Memory B cell (primary cell): ENCODE measurements around the gene FEN1.

Experiments
- ATAC-seq: fragments of 150-1000 bp; cut with Tn5 transposase; 2 replicates; pipeline ENCODE4 v1.10.0; 2021; ENCODE audit warnings: low read depth, mild to moderate bottlenecking, moderate library complexity
- DNase-seq, 2 donors: peaks; one replicate each; pipeline ENCODE4 v3.0.0; 2022; ENCODE audit warnings: low spot score in 2 of 2
- H3K27ac Mint-ChIP-seq: one replicate; pipeline ENCODE4 v1.8.0; 2022; ENCODE audit warnings: mild to moderate bottlenecking, moderate library complexity, mixed read lengths
- H3K27me3 Mint-ChIP-seq: one replicate; pipeline ENCODE4 v1.8.0; 2022; ENCODE audit warnings: mixed read lengths
- H3K36me3 Mint-ChIP-seq: one replicate; pipeline ENCODE4 v1.8.0; 2022; ENCODE audit warnings: mild to moderate bottlenecking, mixed read lengths
- H3K4me1 Mint-ChIP-seq: one replicate; pipeline ENCODE4 v1.8.0; 2022; ENCODE audit warnings: mixed read lengths
- H3K4me3 Mint-ChIP-seq: one replicate; pipeline ENCODE4 v1.8.0; 2022; ENCODE audit warnings: mild to moderate bottlenecking, moderate library complexity, mixed read lengths
- H3K9me3 Mint-ChIP-seq: one replicate; pipeline ENCODE4 v1.8.0; 2022; ENCODE audit warnings: mixed read lengths

Gene FEN1

DNA sequence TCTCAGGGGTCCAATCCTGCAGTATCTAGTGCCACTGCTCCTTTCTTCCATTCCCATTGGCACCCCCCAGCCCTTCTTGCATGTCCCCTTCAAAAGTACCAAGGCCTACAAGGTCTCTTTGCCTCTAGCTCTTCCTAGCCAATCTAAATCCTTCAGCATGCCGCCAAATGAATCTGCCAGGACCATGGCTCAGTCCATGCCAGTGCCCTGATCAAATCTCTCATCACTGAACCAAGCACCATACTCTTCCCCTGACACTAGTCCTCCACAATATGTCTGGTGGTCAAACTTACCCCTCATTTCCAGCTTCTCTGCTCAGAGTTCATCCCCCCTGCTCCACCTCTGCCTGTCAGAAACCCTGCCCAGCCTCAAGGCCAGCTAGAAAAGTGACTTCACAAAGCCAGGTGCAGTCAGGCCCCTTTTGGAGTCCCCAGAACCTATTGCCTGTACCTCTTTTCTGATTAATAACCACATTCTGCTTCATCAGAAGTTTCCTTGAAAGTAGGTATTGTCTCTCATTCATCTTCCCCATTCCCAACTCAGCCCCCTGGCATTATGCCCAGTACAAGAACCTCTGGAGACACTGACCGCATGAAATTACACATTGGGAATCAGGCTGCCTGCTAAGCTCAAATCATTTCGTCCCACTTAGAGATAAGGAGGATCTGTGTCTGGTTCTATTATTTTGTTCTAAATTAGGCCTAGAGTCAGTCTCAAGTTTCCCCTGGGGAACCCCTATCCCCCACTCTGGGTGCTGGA lies 11.4 kb downstream of the FEN1 start:
- Mint-ChIP-seq H3K27me3 (no peaks in the 10 kb centered on the region), H3K4me3 (no peak overlapping the region), H3K36me3 (no peaks in the 10 kb centered on the region), H3K27ac (no peak overlapping the region), H3K4me1 (peaks cover 3% of the 10 kb centered on the region), H3K9me3 (no peaks in the 10 kb centered on the region)
- DNase-seq, result no peak
- ATAC-seq, result no peak

DNA sequence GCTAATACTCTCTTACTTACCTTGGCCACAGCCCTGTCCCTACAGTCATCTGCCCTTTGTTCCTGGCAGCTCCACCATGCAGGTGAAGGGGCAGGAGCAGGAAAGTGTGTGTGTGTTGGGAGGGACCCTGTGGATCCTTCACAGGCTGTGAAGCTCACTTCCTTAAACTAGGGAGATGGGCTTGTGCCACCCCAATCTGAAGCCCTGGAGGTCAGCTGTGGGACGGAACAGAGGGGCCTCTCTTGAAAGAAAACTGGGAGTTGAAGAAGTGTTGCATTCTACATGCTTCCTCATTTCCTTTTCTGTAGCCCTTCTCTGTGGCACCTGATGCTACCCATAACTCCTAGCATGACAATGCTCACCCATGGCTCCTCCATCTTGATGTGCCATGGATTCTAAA lies 12.4 kb downstream of the FEN1 start:
- ATAC-seq, result no peak
- Mint-ChIP-seq H3K4me1 (peaks cover 3% of the 10 kb centered on the region), H3K27me3 (no peaks in the 10 kb centered on the region), H3K27ac (no peak overlapping the region), H3K9me3 (no peaks in the 10 kb centered on the region), H3K36me3 (no peaks in the 10 kb centered on the region), H3K4me3 (no peak overlapping the region)
- DNase-seq, result no peak

DNA sequence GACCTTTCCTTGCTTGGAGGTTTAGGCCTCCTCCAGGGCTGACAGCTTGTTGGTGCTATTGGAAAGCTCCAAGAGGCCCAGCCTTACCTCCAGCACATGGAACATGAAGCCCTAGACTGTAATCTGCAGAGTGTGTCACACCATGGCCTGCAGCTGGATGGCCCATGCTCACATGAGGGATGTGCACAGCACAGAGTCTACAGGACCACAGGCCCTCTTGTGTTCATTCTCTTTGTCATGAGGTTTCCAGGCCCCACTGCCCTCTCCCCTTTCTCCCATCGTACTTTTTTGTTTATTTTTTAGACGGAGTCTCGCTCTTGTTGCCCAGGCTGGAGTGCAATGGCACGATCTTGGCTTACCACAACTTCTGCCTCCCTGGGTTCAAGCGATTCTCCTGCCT lies 14.1 kb downstream of the FEN1 start:
- peaks cover 3% of the 10 kb centered on the region for H3K4me1 Mint-ChIP-seq
- no peak for DNase-seq
- H3K27ac Mint-ChIP-seq, result no peak overlapping the region
- H3K4me3 Mint-ChIP-seq, result no peak overlapping the region
- H3K9me3 Mint-ChIP-seq, result no peaks in the 10 kb centered on the region
- ATAC-seq, result no peak
- no peaks in the 10 kb centered on the region for H3K36me3 Mint-ChIP-seq
- H3K27me3 Mint-ChIP-seq, result no peaks in the 10 kb centered on the region

DNA sequence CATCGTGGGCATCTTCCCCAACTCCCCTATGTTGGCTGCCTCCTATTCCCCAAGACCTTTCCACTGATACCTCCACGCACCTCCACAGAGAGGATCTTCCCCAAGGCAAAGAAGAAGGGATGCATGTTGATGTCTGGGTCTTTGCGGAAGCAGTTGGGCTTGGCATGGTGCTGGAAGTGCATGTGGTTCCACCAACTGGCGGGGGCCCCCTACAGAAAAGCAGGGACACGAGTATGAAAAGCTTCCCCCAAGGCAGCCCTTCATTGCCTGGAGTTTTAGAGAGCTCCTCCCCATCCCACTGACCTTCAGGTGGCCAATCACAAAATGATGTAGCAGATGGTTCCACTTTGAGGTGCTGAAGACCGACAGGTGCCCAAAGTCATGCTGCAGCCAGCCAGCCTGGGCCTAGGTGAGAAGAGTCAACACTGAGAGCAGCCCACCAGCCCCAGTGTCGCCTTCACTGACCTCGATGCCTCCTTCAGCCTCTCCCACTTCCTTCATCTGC lies 18.0 kb downstream of the FEN1 start:
- Mint-ChIP-seq H3K36me3 (no peaks in the 10 kb centered on the region), H3K27me3 (peaks cover 10% of the 10 kb centered on the region), H3K27ac (no peak overlapping the region)

DNA sequence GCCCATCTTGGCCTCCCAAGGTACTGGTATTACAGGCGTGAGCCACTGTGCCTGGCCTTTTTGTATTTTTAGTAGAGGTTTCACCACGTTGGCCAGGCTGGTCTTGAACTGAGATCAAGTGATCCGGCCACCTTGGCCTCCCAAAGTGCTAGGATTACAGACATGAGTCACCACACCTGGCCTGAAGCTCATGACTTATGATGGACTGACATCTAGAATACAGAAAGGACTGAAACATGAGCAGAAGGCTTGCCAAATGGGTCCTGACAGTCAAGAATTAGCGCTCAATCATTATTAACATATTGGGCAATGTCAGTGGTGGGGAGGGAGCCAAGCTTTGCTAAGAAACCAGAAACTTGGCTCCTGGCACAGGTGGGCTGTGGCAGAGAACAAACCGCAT lies 19.1 kb downstream of the FEN1 start:
- no peaks in the 10 kb centered on the region for H3K9me3 Mint-ChIP-seq
- ATAC-seq (no peak), DNase-seq (no peak)
- H3K4me1 Mint-ChIP-seq, result peaks cover 16% of the 10 kb centered on the region
- H3K36me3 Mint-ChIP-seq, result no peaks in the 10 kb centered on the region
- no peak overlapping the region for H3K4me3 Mint-ChIP-seq
- no peak overlapping the region for H3K27ac Mint-ChIP-seq
- H3K27me3 Mint-ChIP-seq, result peaks cover 17% of the 10 kb centered on the region

More for the DNA sequence above, 18.0 kb downstream of the FEN1 start:
- DNase-seq, result no peak
- Mint-ChIP-seq H3K9me3 (no peaks in the 10 kb centered on the region), H3K4me3 (no peak overlapping the region), H3K4me1 (peaks cover 8% of the 10 kb centered on the region)
- ATAC-seq, result no peak

DNA sequence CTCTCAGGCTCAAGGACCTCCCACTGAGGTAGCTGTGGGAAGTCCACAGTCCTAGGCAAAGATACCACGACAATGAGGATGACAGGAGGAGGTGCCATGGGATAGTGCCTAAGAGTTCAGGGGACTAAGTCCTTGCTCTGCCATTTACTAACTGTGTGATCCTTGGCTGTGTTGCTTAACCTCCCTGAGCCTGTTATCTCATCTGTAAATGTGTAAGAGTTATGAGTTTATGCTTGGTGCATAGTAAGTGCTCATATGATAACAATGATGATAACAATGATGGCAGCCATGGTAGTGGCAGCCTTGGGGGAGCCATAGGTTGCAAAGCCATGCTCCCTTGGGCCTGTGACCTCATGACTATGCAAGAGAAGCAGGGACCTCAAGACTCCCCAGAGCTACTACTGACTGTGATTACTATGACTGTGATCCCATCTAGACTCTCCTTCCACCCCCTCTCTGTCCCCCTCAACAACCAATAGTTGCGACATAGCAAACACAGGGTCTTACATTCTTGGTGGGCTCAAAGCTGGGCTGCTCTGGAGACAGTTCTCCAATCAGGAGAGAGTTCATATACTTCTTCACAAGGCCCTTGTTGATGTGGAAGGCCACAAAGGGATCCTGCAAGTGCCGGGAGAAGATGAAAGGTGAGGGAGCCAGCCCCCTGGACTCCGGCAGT lies 20.2 kb downstream of the FEN1 start:
- Mint-ChIP-seq H3K27me3 (peaks cover 18% of the 10 kb centered on the region), H3K9me3 (no peaks in the 10 kb centered on the region), H3K4me3 (no peak overlapping the region), H3K27ac (no peak overlapping the region), H3K4me1 (peaks cover 16% of the 10 kb centered on the region), H3K36me3 (no peaks in the 10 kb centered on the region)
- ATAC-seq (no peak), DNase-seq (no peak)

DNA sequence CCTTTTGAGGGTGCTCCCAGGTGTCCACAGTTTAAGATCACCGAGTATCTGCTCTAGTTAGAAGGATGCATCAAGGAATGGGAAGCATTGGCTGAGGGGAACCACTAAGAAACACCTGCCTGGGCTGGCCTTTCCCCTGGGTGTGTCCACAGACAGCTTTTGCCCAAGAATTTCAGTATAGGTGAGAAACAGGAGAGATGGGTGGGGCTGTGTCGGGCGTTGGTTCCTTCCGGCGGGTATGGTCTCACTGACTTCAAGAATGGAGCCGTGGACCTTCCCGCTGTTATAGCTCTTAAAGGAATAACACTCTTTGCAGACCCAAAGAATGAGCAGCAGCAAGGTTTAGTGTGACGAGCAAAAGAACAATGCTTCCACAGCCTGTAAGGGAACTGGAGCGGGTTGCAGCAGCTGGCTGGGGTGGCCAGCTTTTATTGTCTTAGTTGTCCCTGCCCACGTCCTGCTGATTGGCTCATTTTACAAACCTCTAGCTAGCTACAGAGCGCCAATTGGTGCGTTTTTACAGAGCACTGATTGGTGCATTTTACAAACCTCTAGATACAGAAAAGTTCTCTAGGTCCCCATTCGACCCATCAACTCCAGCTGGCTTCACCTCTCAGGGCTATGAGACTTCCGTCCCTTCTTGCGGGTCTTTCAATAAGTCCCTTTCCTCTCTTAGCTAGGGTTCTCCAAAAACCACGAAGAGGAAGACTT lies 21.7 kb downstream of the FEN1 start:
- no peaks in the 10 kb centered on the region for H3K9me3 Mint-ChIP-seq
- peaks cover 16% of the 10 kb centered on the region for H3K4me1 Mint-ChIP-seq
- H3K27me3 Mint-ChIP-seq, result peaks cover 19% of the 10 kb centered on the region
- DNase-seq (no peak), ATAC-seq (no peak)
- H3K4me3 Mint-ChIP-seq, result peak overlapping the region; percentile 82
- H3K36me3 Mint-ChIP-seq, result no peaks in the 10 kb centered on the region
- no peak overlapping the region for H3K27ac Mint-ChIP-seq

DNA sequence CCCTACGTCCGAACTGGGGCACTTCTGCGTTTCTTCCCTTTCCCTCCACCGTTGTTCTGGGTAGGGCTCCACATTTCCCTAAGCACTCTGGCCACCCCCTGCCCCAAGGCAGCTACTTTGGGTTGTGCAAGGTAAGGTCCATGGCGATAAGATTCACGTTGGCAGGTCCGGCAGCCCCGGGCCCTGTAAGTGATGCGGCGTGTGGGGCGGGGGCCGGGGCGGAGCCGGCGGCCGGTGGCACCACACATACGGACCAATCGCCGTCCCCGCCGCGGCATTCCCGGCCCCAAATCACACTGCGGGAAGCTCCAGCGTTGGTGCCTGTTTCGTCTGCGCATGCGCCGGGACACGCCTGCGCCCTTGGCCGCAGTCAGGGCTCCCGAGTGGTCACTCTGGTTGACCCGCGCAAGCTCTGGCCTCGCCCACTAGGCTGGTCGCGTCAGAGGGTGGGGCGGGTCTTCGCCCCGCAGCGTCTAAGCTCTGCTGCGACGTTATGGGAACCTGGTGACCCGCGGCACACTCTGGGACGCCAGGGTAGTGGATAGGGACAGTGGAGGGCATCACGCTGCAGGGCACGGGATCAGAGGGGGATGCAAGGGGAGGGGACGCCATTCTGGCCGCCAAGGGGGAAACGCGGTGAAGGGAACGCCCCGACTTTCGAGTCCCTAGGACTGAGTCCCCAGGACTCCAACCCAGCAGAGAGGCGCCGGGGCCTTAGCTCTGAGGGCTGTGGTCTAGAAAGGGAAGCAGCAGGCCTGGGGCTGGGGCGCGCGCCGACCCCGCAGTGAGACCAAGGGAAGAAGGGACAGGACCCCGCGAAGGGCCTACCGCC lies 22.5 kb downstream of the FEN1 start:
- Mint-ChIP-seq H3K4me1 (peaks cover 16% of the 10 kb centered on the region), H3K27me3 (peaks cover 19% of the 10 kb centered on the region), H3K4me3 (peak overlapping the region; percentile 82), H3K36me3 (no peaks in the 10 kb centered on the region), H3K9me3 (no peaks in the 10 kb centered on the region), H3K27ac (no peak overlapping the region)
- ATAC-seq (peak; percentile 21), DNase-seq (peak; percentile 31 to 38)

DNA sequence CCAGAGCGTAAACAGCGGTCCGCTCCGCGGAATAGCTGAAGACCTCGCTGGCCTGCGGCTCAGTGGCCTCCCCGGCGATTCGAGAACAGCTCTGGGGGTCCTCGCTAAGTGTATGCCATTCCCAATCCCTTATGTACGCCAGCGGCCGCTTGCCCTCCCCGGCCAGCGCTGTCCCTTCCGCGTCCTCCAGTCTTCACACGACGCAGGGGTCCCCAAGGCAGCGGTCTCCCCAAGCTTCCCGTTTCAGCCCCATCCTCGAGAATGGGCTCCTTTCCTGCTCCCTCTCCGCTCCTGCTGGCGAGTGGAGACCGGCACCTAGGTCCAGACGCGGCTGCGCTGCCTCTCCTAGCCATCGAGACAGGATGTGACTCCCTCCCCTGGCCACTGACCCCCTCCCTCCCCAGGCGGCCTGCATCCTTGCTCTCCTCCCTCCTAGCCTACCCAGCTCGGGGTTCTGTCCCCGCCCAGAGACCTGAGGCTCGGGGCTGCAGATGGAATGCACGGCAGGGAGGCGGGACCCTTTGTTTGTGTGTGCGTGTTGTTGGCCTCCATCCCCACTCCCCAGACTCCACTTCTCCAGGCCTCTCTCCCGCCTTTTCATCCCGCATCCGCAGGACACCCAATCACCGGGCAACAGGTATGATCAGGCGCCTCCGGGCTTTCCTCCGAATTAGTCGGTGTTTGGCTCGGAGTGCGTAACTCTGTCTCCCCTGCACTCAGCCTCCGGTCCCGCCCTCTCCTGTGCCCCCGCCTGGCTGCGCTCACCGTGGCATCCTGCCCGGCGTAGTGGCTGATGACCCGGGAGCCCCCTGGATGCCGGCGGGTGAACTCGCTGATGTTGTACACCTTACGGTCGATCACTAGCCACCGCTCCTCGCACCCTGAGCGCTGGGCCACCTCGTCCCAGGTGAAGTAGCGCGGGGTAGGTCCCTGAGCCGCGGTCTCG lies 23.4 kb downstream of the FEN1 start:
- Mint-ChIP-seq H3K27ac (peak overlapping the region; percentile 55), H3K27me3 (peaks cover 19% of the 10 kb centered on the region), H3K4me3 (peak overlapping the region; percentile 82), H3K36me3 (no peaks in the 10 kb centered on the region), H3K4me1 (peaks cover 16% of the 10 kb centered on the region), H3K9me3 (no peaks in the 10 kb centered on the region)
- peak; percentile 29 to 44 for DNase-seq
- ATAC-seq, result peak; percentile 65

DNA sequence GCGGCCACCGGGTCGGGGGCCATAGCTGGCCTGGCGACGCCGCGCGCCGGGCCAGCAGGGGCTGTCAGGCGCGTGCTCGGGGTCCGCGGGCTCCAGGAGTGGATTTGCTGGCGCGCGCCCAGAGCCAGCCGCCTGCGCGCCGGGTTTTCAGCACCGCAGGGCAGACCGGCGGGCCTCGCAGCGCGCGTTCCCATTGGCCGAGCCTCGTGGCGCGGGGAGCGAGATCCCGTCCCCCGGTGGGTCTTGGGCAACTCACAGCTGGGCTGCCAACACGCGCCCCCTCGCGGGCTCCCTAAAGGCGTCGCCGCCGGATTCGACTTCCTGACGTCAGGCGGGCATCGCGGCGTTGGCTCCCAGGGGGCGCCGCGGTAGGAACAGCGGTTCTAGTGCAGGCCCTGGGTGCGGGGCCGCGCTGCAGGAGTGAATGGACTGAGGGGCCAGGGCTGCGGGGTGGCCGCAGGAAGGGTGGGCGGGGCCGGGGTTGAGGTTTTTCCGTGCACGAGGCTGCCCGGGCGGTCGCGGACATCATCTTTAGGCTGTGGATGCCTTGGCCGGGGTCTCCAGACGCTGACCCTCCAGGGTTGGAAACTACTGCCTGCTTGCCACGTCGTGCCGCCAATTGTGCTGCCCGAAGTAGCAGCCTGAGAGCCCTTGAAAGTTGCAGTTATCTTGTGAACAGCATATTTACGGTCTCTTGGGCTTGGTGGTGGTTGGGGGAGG lies 24.2 kb downstream of the FEN1 start, which contains the start of gene FADS1:
FADS1 (minus strand) TSS at position 268 of the 720 bp plus-strand sequence; CDS start at position 194, 74 bp downstream.
- DNase-seq, result peak; percentile 46 to 51
- Mint-ChIP-seq H3K4me1 (peaks cover 16% of the 10 kb centered on the region), H3K9me3 (no peaks in the 10 kb centered on the region), H3K4me3 (peak within 1 kb of the TSS; percentile 82), H3K36me3 (no peaks in the 10 kb centered on the region), H3K27ac (peak within 1 kb of the TSS; percentile 55), H3K27me3 (peaks cover 19% of the 10 kb centered on the region)
- peak; percentile 58 for ATAC-seq

DNA sequence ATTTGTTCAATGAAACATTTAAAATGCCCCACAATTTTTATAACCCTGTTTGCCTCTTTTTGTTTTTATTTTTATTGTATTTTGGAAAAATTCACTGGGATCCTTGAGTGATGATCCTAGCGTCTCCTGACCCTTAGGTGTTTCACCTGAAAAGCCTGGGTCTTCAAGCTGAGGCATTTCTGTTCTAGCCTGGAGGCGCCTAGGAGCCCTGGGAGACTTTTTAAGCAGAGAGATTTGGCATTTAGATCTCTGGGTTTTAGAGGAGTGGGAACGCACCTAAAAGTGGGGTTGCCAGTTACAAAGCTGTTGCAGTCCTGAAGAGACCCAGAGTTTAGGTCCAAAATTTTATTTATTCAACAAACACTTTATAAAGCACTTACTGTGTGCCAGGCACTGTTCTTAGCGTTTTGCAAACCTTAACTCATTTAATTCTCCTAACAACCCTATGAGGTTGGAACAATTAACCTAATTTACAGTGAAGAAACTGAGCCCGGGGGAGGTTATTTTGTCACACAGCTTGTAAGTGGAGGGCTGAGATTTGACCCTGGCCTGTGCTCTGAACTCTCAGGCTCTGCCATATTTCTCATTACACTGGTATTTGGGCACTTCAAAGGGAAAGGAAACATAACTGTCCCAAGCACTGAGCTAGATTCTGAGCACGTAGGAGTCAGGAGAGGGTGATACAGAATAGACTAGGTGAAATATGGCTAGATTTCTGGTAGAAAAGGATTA lies 24.9 kb downstream of the FEN1 start:
- Mint-ChIP-seq H3K9me3 (no peaks in the 10 kb centered on the region), H3K4me3 (no peak overlapping the region), H3K4me1 (peaks cover 16% of the 10 kb centered on the region), H3K27ac (no peak overlapping the region), H3K36me3 (no peaks in the 10 kb centered on the region), H3K27me3 (peaks cover 19% of the 10 kb centered on the region)
- DNase-seq (no peak), ATAC-seq (no peak)

DNA sequence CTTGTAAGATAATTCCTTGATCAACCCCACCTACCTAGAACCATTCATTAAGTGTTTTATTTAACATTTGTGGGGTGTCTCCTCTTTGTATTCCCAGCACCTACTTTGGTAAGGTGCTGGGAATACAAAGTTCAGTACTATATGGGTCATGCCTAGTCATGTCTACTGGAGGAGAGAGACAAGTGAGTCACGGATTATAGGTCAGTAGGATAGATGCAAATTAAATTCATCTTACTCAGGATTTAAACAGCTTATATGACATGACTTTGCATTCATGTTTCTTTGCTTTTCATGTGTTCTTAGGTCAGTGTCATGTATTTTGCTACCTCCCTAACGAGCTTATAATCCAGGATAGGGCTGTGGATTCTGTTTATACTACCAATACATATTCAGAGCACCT lies 27.5 kb downstream of the FEN1 start:
- H3K27ac Mint-ChIP-seq, result no peak overlapping the region
- H3K27me3 Mint-ChIP-seq, result peaks cover 17% of the 10 kb centered on the region
- no peaks in the 10 kb centered on the region for H3K9me3 Mint-ChIP-seq
- H3K4me3 Mint-ChIP-seq, result no peak overlapping the region
- H3K4me1 Mint-ChIP-seq, result peaks cover 12% of the 10 kb centered on the region
- ATAC-seq (no peak), DNase-seq (no peak)
- no peaks in the 10 kb centered on the region for H3K36me3 Mint-ChIP-seq
